HG03039 (cell line): ENCODE data around the gene HNRNPD.
"Not testable (repeated sequence)": the region's sequence is repeated elsewhere in the genome, so short reads cannot be mapped to it uniquely, and the experiment has no call there.

ENCODE experiments used
- ATAC-seq: cut with Tn5 transposase; IDR thresholded peaks from one replicate; pipeline ENCODE4 v1.9.1; 2021; ENCODE audit warnings: mild to moderate bottlenecking, moderate library complexity; ENCODE audit not compliant: unreplicated experiment

The HNRNPD gene, protein sequence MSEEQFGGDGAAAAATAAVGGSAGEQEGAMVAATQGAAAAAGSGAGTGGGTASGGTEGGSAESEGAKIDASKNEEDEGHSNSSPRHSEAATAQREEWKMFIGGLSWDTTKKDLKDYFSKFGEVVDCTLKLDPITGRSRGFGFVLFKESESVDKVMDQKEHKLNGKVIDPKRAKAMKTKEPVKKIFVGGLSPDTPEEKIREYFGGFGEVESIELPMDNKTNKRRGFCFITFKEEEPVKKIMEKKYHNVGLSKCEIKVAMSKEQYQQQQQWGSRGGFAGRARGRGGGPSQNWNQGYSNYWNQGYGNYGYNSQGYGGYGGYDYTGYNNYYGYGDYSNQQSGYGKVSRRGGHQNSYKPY

DNA sequence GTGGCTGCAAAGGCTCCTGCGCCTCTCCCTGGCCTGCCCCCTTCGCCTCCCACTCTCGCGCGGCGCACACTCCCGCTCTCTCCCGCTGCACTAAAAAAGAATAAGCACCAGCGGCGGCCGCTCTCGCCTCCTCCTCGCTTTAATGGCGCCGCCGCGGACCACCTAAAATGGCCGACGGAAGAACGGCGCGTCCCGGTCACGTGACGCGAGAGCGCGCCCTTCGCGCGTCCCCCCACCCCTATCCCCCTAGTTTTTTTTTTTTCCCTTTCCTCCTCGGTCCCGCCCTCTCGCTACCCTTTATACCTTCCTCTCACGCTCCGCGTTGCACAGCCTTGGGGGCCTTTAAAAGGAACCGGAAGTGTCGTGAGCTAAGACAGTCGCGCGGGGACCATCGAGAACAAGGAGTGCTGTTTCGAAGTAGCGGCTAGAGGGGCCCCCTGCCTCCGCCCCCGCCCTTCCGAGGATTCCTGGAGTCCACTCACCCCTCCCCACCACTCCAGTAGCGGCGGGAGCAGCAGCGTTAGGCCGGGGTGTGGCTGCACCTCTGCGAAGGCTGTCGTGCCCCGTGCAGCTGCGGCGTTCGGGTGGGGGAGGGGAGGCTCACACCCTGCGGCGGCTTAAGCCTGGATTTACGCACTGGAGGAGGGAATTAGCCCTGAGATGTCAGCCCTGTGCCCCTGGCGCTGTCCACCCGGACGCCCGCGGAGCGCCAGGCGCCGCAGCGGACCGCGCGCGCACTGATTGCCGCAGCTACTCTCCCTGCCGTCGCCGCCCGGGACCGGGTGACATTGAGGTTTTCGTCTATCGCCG lies at the start of gene HNRNPD:
TSS of gene HNRNPD (minus strand) at position 176 of the 810 bp plus-strand sequence. CDS start 313 bp downstream, outside the sequence.
- ATAC-seq, result peak; percentile 91

- ATAC-seq, result no peak
Observed at GRCh38 chr4:82422616-82423015, 48.8 kb upstream of the HNRNPD start.

DNA sequence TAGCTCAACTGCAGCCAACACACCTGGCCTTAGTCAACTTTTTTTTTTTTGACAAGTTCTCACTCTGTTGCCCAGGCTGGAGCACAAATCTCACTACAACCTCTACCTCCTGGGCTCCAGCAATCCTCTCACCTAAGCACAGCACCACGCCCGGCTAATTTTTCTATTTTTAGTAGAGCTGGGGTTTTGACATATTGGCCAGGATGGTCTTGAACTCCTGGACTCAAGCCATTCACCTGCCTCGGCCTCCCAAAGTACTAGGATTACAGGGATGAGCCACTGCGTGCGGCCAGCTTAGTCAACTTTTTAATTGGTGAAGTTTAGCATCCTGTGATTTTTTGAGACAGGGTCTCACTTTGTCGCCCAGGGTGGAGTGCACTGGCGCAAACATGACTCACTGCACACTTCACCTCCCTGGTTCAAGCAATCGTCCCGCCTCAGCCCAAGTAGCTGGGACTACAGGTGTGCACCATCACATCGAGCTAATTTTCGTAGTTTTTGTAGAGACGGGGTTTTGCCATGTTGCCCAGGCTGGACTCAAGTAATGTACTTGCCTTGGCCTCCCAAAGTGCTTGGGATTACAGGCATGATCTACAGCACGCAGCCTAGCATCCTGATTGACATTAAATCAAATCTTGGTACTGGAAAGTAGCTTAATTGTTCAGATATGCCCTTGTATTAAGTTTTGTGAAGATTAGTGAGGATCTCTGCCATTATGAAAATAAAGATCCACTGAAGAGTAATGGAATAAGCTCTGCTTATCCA lies 48.2 kb upstream of the HNRNPD start:
- ATAC-seq, result no peak

DNA sequence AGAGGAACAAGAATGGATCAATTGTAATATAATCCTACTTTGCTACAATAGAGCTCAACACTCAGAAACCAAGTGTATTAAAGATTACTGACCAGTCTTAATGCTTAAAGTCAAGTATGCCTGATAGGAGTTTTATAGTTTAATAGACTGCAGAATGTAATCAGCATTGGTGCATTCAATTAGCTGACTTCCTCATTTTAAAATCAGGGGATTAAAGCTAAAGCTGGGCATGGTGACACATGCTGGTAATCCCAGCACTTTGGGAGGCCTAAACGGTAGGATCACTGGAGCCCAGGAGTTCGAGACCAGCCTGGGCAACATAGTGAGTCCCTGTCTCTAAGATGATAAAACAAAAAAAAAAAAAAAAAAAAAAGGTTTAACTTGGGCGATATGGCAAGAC lies 45.7 kb upstream of the HNRNPD start:
- ATAC-seq, result no peak

DNA sequence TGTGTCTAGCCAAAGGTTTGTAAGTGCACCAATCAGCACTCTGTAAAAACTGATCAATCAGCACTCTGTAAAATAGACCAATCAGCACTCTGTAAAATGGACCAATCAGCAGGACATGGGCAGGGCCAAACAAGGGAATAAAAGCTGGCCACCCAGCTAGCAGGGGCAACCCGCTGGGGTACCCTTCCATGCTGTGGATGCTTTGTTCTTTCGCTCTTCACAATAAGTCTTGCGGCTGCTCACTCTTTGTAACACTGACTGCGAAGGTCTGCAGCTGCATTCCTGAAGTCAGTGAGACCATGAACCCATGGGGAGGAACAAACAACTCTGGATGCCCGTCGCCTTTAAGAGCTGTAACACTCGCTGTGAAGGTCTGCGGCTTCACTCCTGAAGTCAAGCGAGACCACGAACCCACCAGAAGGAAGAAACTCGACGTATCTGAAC lies 42.2 kb upstream of the HNRNPD start:
- ATAC-seq, result no peak

DNA sequence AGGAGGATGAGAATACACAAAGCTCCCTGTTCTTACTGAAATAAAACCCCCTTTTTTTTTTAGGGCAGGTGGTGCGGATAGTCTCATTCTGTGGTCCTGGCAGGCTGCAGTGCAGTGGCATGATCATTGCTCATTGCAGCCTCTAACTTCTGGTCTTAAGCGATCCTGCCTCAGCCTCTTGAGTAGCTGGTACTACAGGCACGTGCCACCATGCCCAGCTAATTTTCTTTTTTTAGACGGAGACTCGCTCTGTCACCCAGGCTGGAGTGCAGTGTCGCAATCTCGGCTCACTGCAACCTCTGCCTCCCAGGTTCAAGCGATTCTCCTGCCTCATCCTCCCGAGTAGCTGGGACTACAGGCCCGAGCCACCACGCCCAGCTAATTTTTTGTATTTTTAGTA lies 41.3 kb upstream of the HNRNPD start:
- not testable (repeated sequence) for ATAC-seq

- ATAC-seq, result no peak
Observed at GRCh38 chr4:82403725-82404124, 29.9 kb upstream of the HNRNPD start.

GRCh38 chr4:82402196-82402775 lies 28.5 kb upstream of the HNRNPD start:
- ATAC-seq, result no peak

GRCh38 chr4:82401600-82401999 lies 27.8 kb upstream of the HNRNPD start:
- no peak for ATAC-seq

DNA sequence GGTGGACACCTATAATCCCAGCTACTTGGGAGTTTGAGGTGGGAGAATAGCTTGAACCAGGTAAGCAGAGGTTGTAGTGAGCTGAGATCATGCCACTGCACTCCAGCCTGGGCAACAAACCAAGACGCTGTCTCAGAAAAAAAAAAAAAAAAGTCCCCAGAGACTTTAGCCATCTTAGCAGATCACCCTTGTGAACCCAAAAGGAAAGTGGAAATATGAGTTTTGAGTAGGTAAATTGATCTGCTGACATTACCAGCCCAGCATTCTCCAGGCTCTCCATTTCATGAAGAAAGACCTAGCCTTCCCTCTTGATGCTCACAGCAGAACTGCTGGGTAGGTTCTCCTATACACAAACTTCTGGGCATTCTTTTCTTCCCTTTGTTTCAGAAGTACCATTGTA lies 24.5 kb upstream of the HNRNPD start:
- ATAC-seq, result no peak

DNA sequence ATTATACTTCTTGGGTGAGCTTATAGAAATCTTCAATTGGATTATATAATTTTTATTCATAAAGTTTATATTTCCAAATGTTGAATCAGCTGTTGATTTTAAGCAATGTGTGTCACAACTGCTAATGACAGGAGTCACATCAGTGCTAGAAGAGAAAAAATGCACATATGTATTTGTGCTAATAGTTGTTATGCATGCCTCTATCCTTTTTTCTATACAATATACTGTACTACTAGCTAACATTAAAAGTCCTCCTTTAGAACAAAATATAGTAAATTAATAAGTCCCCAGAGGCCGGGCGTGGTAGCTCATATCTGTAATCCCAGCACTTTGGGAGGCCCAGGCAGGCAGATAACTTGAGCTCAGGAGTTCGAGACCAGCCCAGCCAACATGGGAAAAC lies 23.7 kb upstream of the HNRNPD start:
- no peak for ATAC-seq

DNA sequence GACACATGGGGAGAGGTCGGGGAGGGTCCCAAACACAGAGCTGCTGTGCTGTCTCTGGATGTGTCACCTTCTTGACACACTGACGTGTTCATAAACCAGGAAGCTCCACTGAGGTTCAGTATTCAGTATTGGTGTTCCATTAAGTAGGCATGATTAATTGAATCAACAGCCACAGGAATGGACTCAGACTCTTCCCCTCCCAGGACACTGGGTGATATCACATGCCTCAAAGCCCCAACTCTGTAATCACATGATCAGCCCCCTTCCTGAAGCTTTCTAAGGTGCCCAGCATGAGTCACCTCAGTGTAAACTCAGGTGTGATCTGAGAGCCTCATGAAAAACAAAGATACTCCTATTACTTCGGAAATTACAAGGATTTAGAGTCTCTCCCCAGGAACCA lies 21.1 kb upstream of the HNRNPD start:
- no peak for ATAC-seq

DNA sequence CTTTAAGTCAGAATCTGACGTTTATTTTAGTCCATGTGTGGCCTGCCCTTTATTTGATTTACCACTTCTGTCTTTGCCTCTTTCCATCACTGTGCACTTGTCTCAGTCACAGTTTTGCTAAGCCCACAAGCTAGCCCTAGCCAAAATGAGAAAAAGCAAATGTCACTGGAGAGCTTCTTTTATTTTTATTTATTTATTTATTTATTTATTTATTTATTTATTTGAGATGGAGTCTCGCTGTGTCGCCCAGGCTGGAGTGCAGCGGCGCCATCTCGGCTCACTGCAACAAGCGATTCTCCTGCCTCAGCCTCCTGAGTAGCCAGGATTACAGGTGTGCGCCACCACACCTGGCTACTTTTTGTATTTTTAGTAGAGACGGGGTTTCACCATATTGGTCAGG lies 16.3 kb upstream of the HNRNPD start:
- not testable (repeated sequence) for ATAC-seq

- no peak for ATAC-seq
Observed at GRCh38 chr4:82388405-82388804, 14.6 kb upstream of the HNRNPD start.

- not testable (repeated sequence) for ATAC-seq
Observed at GRCh38 chr4:82386312-82386711, 12.5 kb upstream of the HNRNPD start.

DNA sequence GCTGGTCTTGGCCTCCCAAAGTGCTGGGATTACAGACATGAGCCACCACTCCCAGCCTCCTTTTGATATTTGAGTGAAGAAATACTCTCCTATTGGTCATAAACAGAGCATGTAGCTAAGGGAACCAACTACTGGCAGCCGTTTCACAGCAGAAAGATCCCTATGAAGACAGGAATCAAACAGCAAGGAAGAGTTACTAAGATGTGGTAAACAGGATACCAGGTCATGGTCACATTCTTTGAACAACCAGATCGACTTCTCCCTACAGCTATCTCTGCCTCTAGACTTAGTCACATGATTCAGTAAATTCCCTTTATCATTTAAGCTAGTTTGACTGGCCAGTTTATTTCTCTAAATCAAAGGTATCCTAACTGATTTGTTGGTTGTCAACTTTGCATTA lies 9.0 kb upstream of the HNRNPD start:
- no peak for ATAC-seq

GRCh38 chr4:82381661-82382296 lies 8.0 kb upstream of the HNRNPD start:
- no peak for ATAC-seq

- ATAC-seq, result no peak
Observed at GRCh38 chr4:82381235-82381634, 7.4 kb upstream of the HNRNPD start.

- ATAC-seq, result no peak
Observed at GRCh38 chr4:82380831-82381230, 7.0 kb upstream of the HNRNPD start.

GRCh38 chr4:82380344-82380743 lies 6.6 kb upstream of the HNRNPD start:
- ATAC-seq, result no peak

- no peak for ATAC-seq
Observed at GRCh38 chr4:82376109-82376508, 2.3 kb upstream of the HNRNPD start.
